Activated CD8-positive, alpha-beta memory T cell treated with anti-CD3 and anti-CD28 coated beads for 24 hours (primary cell): ENCODE data around the gene OMA1.
"Not testable (repeated sequence)": the region's sequence is repeated elsewhere in the genome, so short reads cannot be mapped to it uniquely, and the experiment has no call there.

ENCODE experiments used
- DNase-seq: peaks from one replicate; pipeline ENCODE4 v3.0.0-alpha.2; 2020

The OMA1 gene

DNA sequence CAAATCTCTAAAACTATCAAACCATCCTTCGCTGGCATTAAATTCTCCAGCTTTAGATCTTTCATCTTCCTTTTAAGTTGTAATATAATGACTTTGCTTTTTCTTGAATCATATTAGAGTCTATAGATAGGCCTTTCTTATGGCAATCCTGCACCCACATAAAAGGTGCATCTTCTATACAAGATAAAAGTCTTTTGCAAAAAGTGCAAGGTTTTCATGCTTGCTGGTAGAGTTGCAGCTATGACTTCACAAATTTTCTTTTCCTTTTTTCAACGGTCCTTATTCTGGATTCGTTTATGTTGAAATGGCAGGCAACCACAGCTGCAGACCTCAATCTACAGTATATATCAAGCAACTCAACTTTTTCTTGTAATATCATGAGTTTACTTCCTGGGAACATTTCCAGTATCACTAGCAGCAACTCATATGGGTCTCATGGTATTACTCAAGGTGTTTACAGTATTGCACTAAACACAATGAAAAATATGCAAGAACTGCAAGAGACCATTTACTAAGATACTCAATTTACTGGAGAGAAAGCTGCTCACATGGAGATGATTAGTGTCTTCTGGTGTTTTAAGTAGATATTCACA is 22.1 kb downstream of the OMA1 start:
- DNase-seq: no peak

DNA sequence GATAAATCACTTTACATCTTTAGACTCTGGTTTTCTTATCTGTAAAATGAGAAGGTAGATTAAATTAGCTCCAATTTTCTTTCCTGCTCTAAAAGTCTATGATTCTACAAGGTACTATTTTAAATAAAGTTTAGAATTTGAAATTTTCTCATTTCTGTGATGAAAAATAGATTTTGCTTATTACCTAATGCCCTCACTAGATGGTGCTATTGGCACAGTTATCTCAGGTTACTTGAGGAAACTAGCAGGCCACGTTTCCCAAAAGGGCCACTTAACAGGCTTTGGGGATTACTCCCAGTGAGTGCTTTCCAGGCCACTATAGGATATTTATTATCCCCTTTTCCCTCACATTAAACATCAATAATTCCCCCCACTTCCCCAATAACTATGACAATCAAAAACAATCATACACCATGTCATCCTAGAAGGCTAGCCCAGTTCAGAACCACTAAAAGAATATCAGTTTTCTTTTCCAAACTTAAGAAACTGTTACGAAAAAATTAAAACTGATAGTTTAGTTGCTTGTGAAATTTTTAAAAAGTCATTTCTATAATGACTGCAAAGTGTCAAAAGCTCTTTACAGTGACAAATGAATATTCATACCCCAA is 30.6 kb downstream of the OMA1 start:
- no peak for DNase-seq

DNA sequence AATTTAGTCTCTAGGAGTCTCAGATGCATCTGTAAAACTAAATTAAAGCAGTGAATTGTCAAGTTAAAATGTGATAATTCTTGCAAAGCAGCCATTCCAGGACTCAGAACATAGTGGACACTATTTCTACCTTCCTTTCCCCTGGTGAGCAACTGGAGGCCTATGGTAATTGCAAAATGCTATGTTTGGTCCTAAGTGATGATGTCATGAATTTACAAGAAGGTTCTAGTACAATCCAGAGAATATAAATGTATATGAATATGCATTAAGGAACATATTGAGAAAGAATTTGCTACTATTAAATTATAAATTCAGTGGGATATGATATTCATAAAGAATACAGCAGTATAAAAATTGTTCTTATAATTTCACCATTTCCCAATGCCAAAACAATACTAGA is 32.6 kb downstream of the OMA1 start:
- DNase-seq: no peak

DNA sequence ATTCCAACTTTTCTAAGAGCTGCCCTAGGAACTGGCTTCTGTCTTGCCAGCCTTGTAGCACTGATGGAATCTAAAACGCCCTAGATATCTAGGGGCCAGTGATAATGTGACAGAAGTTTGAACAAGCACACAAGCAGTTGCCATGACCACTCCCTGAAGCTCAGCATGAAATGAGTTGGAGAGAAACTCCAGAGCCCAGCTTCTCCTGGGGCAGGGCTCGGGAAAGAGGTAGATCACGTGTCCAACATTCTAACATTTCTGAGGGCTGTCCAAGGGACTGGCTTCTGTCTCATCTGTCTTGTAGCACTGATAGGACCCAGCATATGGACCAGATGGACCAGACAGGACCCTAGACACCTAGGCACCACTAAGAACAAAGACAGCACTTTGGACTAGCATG is 37.9 kb downstream of the OMA1 start:
- no peak for DNase-seq

DNA sequence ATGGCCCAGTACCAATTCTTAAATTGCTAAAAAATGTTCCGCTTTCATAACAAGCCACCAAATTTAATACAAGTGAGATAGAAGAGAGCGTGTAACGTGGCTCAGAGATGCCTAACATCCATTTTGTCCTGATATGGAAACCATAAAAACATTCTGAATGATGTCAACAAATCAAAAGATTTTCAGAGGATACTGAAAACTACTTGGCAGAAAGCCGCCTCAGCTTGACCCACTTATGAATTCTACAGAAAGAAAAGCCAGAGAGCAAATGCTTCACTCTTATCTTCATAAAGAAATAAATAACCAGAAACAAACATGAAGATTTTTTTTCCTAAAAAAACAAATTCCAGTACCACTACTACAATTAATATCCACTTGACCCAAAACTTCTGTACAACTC is 41.2 kb downstream of the OMA1 start:
- DNase-seq: no peak

DNA sequence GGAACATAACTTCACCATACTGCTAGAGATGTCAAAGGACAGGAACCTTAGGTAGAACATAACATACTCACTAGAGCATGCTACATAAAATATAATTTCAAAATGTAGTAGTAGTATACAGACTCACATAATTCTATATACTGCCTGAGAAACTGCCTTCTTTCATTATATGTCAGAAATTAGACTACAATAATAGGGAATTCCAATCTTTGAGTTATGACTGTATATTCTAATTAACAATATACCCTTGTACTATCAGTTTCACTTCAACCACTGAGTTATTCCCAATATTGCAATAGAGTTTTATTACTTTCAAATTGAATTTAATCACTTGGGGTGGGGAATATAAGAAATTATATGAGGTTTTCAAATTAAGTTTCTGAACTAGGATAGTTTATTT is 44.0 kb downstream of the OMA1 start:
- DNase-seq: no peak

DNA sequence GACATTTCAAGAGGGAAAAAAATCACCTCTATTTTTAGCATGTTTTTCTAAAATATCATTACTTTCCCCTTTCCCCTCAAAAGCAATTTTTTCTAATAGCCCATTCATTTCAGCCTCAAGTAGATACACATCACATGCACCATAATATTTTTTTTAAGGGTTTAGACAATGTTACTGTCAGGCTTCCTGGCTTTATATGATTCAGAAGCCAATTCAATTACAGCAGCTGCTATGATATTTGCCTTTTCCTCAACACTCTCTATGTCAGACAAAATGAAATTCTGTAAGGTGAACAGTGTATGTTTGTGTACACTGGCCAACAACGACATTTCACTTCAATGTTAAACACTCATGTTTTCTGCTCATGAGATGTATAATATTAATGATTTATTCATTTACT is 46.5 kb downstream of the OMA1 start:
- no peak for DNase-seq

DNA sequence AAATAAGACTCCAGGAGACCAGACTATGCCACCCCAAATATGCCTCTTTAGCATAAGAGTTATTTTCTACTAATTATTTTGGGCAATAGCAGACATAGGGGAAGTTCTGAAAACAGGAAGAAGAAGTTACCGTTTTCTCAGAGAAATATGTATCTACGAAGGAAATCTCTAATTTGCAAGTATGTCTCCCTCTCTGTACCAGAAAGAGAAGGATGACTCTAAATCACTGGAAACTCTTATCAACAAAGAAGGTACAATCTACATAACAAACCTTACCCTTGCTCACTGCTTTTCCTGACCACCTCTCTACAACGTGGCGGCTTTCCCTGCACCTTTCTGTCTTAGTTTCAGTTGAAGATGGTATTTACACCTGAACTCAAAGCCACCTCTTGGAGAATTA is 49.0 kb downstream of the OMA1 start:
- no peak for DNase-seq

DNA sequence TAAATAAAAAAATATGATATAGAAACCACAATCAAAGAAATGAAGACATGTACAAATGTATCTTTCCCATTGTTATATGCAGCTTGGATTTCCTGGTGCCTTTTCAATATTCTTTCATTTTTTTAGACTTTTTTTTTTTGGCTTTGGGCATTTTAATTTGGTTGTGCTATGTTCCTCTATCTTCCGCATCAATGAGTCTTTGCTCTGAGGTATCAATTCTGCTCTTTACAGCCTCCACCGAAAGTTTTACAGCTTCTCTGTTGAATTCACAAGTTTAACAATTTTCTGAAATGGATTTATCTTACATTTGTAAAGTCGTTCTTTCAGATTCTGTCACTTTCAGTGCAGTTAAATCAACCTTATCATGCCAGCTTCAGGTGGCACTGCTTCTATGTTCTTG is 50.5 kb downstream of the OMA1 start:
- DNase-seq: no peak

DNA sequence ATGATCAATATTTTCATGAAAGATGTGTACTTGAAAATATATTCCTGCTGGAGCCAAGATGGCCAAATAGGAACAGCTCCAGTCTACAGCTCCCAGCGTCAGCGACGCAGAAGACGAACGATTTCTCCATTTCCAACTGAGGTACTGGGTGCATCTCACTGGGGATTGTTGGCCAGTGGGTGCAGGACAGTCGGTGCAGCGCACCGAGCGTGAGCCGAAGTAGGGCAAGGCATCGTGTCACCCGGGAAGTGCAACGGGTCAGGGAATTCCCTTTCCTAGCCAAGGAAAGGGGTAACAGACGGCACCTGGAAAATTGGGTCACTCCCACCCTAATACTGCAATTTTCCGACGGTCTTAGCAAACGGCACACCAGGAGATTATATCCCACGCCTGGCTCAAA is 57.6 kb downstream of the OMA1 start:
- DNase-seq: not testable (repeated sequence)

DNA sequence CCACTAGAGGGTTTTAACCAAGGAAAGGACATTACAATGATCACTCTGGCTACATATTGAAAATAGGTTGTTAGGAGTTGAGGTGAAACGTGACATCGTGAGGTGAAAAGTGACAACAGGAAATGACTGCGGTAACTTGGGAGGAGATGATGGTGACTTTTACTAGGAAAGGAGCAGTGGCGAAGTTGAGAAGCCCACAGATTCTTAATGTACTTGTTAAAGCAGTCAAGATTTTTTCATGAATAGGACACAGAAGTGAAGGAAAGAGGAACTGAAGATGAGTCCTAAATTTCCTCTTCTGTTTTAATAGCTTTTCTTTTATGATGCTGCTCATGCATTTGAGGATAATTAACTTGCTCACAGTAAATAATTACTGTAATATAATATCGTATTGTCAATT is 59.5 kb downstream of the OMA1 start:
- no peak for DNase-seq

DNA sequence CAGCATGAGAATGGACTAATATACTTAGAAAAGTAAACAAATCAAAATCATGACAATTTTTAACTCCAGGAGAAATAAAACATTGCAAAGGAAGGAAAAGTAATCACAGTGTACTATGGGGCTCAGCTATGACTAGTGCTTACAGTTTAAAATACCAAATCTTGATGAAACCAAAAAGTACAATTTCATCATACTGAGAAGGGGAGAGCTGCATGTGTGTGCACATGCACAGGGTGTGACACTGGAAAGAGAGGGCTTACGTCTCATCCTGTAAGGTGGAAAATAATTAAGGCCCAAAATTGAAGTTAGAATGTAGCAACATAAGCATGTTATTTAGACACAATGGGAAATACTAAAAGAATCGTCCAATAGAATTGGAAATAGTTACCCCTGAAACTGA is 64.6 kb downstream of the OMA1 start:
- DNase-seq: no peak

DNA sequence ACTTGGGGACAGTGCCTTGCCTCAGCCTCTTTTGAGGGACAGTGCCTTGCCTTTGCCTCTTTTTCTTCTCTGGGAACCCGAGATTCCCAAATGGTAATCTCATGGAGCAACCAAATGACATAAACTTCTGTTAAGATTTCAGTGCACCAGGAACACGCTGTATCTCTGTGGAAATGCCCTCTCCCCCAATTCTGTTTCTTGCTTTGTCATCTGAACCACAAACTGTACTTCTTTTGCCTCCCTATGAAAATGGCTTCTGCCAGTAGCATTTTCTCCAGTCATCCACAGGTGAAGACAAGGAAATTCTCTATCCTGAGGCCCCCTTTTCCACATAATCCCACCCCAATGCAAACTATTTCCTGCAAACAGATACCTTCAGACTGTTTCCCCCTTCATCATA is 66.3 kb downstream of the OMA1 start:
- DNase-seq: no peak

DNA sequence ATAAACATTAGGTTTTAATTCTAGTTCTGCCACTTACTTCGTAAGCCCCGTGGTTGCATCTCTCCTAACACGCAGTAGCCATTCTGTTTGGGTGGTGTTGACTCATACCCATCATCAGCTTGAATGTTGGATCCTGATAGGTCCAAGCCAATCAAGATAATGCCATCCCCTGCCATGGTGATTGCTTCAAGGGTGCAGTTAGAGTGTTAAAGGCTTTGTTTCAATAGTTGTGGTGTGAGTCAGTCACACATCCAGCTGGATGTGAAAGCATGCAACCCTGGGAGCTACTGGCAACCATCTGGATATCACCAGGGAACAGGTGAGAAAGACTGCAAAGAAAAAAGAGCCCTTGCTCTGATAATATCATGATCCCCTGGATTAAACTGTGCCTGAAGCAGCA is 69.1 kb downstream of the OMA1 start:
- no peak for DNase-seq

DNA sequence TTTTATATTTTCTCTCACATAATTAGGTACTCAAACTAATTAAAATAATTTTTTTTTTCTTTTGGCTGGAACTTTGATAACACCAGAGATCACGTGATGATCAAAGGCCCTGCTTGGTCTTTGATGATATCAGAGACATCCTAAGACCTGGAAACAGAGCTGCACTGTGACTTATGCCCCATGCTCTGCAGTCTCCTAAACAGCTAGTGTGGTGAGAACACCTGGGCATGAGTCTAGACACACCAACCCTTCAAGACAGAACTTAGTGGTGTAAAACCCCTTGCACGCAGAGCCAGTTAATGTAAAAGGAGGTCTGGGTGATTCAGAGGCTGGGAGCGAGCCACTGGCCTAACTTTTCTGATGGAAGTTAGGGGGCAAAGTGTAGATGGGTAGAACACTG is 70.3 kb downstream of the OMA1 start:
- no peak for DNase-seq

DNA sequence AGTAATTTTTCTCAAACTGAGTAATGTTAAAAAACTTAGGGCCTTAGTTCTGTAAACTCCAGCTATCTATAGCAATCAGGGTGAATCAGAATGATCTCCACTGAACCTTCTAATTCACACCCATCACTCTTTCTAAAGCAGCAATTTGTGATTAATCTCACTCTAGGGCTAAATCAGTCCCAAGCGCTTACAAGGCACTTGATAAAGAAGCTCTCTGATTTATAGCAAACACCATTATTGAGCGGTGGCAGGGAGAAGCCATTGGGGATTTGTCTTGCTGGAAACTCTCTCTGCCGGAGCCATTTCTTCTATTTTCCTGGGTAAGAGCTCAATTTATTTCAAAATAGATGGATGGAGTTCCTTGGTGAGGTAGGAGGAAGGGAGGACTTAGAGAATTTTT is 77.0 kb downstream of the OMA1 start:
- no peak for DNase-seq

DNA sequence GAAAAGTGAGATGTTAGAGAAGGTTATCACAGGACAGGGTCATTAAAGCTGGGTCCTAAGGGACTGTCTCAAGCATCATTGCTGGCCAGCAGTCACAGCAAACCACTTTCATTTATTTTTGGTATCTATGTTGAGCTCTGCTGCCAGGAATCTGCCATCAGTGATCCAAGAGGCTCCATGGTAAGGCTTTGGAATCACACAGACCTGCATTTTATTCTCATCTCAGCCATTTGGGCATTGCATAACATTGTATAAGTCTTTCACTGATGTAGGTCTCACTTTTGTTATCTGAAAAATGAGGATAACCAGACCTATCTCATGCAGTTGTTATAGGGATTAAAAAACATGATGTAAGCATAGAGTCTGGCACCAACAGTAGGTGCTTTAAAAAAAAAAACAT is 77.5 kb downstream of the OMA1 start:
- DNase-seq: no peak

DNA sequence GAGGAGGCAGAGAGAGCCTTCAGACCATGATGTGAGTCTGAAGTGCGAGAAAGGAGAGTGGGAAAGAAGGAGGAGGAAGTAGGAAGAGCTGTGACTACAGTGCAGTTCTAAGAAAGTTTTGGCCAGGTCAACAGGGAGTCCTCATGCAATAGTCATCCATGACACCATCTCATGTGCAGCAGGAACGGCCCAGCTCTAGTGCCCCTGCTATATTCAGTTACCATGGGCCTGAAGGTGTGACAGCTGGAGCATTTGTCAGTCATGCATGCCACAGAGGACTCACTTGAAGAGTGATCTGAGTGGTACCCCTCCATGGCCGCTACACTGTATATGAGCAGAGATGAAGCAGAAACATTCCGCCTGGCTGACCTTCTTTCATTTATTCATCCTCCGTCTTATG is 77.9 kb downstream of the OMA1 start:
- no peak for DNase-seq

DNA sequence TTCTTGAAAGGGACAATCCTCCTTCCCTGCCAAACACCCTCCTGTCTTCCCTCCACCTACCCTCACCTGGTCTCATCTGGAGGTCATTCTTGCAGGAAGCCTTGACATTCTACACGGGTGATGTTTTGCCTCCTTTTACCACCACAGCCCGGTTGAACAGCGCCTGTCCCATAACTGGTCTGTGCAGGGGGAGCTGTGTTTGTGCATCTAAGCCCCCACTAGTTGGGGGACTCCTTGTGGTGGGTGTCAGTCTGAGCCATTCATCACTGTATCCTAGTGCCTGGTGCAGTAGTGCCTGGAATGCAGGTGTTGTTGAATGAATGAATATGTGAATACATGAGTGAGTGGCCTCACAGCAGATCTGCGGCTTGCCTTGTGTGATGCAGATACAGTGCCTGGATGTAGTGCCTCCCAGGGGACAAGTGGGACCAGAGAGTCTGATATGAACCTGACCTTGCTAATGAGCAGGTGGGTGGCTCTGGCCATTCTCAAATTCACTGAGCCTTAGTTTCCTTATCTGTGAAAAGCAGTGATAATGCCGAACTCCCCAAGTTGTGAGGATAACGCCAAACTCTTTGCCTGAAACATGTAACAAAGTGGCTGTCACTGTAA is 79.8 kb downstream of the OMA1 start:
- DNase-seq: no peak

DNA sequence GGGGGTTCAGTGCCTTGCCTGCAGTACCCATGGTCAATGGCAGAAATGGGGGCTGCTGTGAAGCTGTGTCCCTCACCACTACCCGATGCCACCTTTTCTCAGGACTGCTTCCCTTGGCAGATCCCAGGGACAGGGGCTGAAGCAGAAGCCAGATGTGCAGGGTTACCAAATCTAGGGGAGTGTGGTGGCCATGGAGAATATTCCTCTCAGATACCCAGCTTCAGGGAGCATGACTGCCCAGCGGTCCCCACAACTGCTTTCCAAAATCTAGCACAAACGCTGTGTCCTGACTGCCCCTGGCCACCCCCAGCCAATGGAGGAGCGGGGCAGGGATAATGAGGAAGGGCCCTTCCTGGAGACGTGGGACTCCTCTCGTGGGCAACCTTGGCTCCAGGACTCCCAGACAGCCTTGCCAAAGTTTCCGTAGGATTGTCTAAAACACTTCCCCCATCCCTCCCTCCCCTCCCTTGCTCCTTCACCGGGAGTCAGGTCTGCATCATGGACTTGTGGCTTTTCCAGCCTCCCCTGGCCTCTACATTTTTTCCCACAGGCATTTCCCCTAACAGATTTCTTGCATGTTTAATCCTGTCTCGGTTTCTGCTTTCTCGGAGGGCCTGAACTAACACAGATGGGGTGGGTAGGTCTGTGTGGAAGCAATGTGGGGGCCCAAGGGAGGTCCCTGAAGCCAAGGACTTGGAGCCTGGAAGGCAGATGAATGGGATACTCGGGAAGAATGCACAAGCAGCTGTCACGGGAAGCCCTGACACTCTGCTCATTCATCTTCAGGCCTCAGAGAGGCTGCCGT is 80.5 kb downstream of the OMA1 start:
- no peak for DNase-seq

DNA sequence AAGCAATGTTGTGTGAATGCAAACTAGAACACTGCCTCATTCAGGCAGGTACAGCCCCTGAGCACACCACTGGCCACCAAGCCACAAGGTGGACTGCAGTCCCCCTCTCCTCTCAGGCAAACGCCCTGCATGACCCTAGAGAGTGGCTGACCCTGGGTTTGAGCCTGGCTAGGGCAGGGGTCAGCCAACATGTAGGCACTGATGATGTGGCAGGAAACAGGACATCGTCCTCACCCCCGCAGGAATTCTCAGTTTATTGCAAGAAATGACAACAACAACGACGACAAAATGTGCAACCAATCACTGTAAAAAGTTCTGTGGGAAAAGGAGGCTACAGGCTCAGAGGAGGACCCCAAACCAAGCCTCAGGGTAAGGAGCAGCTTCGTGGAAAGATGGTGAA is 81.3 kb downstream of the OMA1 start:
- DNase-seq: no peak

DNA sequence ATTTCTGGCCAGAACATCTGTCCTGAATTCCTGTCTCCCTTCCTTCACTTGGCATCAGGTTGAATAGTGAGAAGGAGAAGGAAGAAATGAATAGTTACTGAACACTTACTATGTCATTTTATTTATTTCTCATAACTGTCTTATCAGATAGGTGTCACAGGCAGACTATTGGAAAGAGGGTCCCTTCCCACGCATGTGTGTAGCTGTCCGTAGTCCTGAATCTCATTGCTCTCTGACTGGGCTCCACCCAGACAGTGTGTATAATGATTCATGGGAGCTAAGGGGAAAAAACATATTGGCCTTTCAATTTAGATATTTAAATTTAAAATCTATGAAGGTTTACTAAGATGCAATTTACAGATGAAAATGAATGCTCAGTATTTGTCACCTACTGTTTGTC is 86.1 kb downstream of the OMA1 start:
- DNase-seq: no peak

DNA sequence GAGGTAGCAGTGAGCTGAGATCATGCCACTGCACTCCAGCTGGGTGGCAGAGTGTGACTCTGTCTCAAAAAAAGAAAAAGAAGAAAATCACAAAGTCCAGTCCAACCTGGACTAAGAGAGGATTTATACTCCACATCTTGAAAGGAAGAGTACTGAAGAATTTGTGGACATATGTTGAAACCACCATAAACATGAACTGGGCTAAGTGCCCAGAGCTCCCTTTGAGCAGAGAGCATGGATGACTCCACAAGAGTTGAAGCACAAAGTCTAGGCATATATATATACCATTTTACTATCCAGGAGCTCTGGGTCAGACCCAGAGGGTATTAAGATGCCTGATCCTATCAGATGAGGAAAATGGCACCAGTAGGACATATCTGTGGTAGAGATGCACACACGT is 86.6 kb downstream of the OMA1 start:
- no peak for DNase-seq

DNA sequence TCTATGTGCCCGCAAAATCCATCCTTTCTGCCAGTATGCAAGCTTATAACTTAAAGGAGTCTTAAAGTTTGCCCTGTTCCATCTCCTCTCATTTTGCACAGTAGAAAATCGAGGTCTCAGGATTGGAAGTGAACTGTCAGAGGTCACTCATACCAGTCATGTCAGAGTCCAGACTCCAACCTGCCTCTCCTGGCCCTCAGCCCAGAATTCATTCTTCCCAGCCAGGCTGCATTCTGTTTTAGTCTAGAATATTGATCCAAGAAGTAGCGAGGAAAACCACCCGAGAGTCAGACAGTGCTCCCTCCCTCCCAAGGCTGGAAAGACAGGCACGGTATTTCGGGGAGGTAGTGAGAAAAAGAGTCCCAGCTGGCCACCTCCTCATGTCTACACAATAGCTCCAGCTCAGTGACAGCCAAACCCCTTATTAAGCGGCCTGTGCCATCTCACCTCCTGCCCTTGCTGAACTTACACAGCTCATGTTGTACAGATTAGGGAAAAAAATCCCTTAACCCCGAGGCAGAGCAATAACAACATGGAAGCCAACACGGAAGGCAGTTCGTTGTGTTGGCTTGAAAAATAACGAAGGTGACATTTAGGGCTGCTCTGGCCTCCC is 89.4 kb downstream of the OMA1 start:
- no peak for DNase-seq
